ENCODE measurements around the gene FASLG.

DNA sequence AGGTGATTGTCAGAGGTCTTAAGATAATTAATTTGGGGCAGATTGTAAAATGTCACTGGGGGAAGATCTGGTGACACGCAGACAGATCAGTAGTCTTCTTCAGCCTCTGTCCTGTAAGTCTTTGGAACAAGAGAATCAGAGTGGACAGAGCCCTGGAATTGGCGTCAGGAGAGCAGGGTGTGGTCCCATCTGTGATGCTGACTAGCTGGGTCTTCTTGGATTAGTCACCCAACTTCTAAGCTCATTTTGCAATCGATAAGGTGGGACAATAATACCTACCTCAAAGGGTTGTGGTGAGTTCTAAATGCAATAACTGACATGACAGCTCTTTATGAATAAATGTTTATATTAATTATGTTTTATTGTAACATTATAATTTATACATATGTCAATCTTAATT is 4.8 kb downstream of the FASLG start:
- TF ChIP-seq, protein P1, sequence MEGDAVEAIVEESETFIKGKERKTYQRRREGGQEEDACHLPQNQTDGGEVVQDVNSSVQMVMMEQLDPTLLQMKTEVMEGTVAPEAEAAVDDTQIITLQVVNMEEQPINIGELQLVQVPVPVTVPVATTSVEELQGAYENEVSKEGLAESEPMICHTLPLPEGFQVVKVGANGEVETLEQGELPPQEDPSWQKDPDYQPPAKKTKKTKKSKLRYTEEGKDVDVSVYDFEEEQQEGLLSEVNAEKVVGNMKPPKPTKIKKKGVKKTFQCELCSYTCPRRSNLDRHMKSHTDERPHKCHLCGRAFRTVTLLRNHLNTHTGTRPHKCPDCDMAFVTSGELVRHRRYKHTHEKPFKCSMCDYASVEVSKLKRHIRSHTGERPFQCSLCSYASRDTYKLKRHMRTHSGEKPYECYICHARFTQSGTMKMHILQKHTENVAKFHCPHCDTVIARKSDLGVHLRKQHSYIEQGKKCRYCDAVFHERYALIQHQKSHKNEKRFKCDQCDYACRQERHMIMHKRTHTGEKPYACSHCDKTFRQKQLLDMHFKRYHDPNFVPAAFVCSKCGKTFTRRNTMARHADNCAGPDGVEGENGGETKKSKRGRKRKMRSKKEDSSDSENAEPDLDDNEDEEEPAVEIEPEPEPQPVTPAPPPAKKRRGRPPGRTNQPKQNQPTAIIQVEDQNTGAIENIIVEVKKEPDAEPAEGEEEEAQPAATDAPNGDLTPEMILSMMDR (IDR thresholded peaks at IDR 0.05; ENCODE audit: low read length): no peak
- TF ChIP-seq EZH2 (IDR thresholded peaks at IDR 0.05; ENCODE audit: borderline replicate concordance, low read length): no peak
